Liver (tissue), 3 donors: ENCODE results near the gene LBH.

ENCODE experiments used
- CTCF ChIP-seq: fragments of 150-350 bp; IDR thresholded peaks from 2 replicates; pipeline ENCODE4 v1.5.1; 2017; ENCODE audit warnings: improper control_type of control experiment, low read depth, low read length; ENCODE audit not compliant: missing input control
- JUND ChIP-seq, 2 donors: IDR thresholded peaks; 2 replicates each; pipeline ENCODE4 v1.6.1; 2016; ENCODE audit warnings: antibody characterized with exemption in 2 of 2
- RXRA ChIP-seq, 2 donors: IDR thresholded peaks; 2 replicates each; pipeline ENCODE4 v1.6.1; 2017 to 2018; ENCODE audit warnings: antibody characterized with exemption in 2 of 2, mild to moderate bottlenecking in 1 of 2
- donor health status: healthy.
- donor health status: healthy.

- no peak for TF ChIP-seq RXRA (IDR thresholded peaks at IDR 0.05)
- TF ChIP-seq CTCF: no peak
- TF ChIP-seq JUND (IDR thresholded peaks at IDR 0.05): no peak
Measured at GRCh38 chr2:30260941-30261340, 29.6 kb downstream of the LBH start.
